ENCODE measurements around the gene ARHGEF3. TPM values are rescaled to one million over a fixed set of nuclear protein-coding genes. Genes with fewer than 3 reads are reported as not detected.
"Not testable (repeated sequence)": the region's sequence is repeated elsewhere in the genome, so short reads cannot be mapped to it uniquely, and the experiment has no call there.

ARHGEF3 gene
- total RNA-seq, 1 donor from 2014 or later, result 9.9 TPM

GRCh38 chr3:56772952-56773938 lies 28.5 kb downstream of the ARHGEF3 start:
- DNase-seq (ENCODE audit: low spot score), result no peak

DNA sequence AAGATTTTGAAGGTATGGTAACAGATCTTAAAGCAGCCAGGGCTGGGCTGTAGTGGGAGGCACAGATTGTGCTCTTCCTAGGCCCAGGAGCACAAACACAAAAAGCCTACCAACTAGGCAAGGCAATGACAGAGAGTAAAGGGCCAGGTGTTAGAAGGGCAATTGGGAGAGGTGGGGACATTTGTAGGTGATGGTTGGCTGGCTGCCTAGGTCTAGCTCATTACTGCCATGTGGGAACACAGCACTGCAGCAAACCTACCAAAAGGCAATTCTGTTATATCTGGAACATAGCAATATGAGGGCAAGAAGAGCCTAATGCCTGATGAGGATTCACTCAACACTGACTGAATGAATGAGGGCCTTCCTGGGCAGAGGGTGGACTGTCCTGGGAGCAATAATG lies 30.4 kb downstream of the ARHGEF3 start:
- no peak for DNase-seq (ENCODE audit: low spot score)

DNA sequence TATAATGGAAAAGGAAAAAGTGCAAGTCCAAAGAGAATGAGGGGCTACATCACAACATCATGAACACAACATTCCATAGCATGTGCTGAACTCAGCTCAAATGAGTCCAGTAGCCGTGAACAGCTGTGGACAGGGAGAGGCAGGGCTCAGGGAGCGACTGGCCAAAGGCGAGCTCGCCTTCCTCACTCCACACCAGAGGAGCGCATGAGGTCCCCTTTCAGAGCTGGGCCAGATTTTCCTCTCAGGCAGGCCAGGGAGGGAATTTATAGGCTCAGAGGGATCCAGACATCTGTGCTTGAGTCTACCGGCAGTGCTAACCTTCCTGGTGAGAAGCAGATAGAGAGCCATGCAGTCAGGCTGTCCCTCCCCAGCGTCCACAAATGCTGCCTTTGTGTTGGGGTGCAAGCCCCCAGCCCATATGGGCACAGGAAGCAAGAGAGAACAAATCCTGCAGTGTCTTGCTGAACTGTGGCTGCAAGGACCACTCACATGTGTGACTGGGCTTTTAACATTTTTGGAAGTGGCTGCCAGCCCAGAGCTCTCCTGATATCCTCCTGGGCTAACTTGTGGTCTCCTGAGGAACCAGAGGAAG lies 32.5 kb downstream of the ARHGEF3 start:
- DNase-seq (ENCODE audit: low spot score), result peak; percentile 25

- peak; percentile 71 for DNase-seq (ENCODE audit: low spot score)
Measured at GRCh38 chr3:56764904-56765547, 36.7 kb downstream of the ARHGEF3 start.

DNA sequence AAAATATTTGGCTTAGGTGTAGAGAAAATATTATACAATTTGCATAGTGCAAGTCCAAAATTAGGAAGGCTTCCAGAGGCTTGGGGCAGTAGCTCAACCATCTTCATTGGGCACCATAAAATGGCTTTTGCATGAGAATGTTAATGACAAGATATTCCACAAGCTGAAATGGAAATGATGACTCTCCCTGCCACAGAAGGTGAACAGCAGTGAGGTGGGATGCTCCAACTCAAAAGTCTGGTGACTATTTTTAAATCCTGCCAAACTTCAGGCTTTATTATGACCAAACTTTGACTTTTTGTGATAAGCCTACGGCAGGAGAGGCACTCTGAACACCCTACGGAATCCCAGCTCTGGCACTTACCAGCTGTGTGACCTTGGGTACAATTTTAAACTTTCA lies 37.6 kb downstream of the ARHGEF3 start:
- DNase-seq (ENCODE audit: low spot score), result no peak

DNA sequence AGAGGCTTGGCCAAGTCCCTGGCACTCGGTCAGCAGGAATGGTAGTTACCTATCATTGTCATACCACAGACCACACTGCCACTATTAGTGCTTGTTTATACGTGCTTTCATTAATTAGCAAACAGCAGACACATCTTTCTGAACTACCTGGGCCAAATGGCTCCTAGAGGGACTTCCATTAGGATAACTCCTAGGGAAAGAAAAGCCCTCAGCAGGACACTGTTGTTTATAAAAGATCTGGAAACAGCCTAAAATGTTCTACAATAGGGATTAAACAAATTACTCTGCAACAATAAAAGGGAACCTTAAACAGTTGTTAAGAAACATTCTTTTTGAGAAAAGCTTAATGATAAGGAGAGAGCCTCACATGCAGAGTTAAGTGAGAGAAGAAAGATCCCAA lies 38.5 kb downstream of the ARHGEF3 start:
- DNase-seq (ENCODE audit: low spot score), result no peak

- DNase-seq (ENCODE audit: low spot score), result no peak
Measured at GRCh38 chr3:56762718-56763117, 39.0 kb downstream of the ARHGEF3 start.

GRCh38 chr3:56761887-56762651 lies 39.7 kb downstream of the ARHGEF3 start:
- DNase-seq (ENCODE audit: low spot score), result no peak

- DNase-seq (ENCODE audit: low spot score), result no peak
Measured at GRCh38 chr3:56761023-56761422, 40.7 kb downstream of the ARHGEF3 start.

DNA sequence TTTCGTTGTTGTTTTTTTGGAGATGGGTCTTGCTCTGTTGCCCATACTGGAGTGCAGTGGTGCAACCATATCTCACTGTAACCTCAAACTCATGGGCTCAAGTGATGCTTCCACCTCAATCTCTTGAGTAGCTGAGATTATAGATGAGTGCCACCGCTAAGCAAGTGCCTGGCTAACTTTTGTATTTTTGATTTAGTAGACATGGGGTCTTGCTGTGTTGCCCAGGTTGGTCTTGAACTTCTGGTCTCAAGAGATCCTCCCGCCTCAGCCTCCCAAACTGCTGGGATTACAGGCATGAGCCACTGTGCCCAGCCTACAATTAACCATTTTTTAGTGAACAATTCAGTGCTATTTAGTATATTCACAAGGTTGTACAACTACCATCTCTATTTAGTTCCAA lies 42.2 kb downstream of the ARHGEF3 start:
- no peak for DNase-seq (ENCODE audit: low spot score)

DNA sequence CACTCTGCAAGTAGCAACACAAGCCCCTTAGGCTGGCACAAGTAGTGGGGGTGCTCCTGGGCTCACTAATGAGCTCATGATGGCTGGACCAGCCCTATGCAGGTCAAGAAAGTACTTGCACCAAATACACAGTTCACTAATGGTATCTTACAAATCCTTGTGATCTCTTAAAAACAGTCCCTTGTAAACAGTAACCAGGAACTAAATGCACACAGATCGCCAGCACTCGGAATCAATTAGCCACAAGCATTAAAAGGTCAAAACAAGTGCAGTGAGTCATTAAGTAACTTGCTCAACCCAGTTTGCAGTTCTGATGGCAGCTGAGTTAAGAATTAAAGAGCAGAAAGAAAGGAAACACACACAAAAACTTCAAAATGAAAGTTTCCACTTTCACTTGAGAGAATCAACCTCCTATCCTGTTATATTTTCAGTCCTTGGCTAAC lies 43.2 kb downstream of the ARHGEF3 start:
- DNase-seq (ENCODE audit: low spot score), result peak; percentile 49

GRCh38 chr3:56758042-56758441 lies 43.7 kb downstream of the ARHGEF3 start:
- DNase-seq (ENCODE audit: low spot score), result not testable (repeated sequence)

GRCh38 chr3:56754741-56755417 lies 46.9 kb downstream of the ARHGEF3 start:
- no peak for DNase-seq (ENCODE audit: low spot score)

GRCh38 chr3:56753206-56753820 lies 48.4 kb downstream of the ARHGEF3 start:
- no peak for DNase-seq (ENCODE audit: low spot score)

- peak; percentile 63 for DNase-seq (ENCODE audit: low spot score)
Measured at GRCh38 chr3:56751056-56751707, 50.6 kb downstream of the ARHGEF3 start.

DNA sequence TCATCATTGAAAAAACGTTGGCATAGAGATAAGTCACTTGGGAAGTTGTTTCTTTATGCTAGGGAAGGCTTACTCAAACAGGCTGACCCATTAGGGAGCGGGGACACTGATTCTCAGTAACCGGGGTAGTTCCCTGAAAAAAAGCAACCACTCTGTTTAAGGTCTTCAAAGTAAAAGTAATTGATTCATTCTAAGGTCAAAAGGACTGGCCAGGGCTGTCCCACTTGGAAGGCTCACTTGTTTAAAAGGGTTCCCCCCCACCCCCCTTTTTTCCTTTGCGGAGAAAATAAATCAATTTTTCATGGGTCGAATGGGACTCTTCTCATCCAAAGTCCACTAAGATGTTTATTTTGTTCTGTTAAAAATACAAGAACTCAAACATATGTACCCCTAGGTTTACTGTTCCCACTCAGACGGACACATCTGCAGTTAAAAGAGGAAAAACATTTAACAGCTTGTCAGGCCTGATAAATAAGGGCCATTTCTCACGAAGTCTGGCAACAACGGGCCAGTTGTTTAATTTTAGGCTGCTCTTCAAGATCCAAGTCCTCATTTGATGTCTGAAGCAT lies 53.0 kb downstream of the ARHGEF3 start:
- no peak for DNase-seq (ENCODE audit: low spot score)

GRCh38 chr3:56747150-56747549 lies 54.6 kb downstream of the ARHGEF3 start:
- DNase-seq (ENCODE audit: low spot score), result no peak

DNA sequence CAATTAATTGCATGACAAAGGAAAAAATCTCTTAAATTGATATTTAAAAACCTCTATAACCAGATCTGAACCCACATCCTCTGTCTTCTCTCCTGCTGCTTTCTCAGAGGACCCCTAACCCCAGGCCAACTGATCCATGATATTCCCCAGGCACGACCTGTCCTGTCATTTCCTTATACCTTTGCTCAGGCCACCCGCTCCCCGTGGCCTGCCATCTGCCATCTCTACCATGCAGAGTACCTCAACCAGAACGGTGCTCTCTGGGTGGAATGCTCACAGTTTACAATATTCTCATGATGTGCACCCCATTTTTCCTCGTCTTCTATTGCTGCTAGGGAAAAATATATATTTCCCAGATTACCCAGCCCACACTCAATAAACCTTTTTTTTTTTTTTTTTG lies 57.7 kb downstream of the ARHGEF3 start:
- no peak for DNase-seq (ENCODE audit: low spot score)

DNA sequence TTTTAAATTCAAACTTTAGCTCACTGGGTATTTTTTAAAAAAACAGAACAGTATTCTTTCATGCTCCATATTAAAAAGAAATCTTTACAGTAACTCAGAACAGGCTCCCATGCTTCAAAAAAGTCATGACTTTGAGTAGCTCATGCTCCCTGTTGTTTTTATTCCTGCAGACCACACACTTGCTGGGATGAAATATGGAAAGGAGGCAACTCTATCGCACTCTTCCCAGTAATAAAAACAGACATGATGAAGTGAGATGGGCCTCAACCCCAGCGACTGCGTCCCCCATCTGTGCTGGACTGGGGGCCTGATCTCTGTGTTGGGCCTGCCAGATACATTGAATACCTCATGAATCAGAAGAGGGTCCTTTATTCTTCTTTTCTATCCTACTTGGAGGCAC lies 58.9 kb downstream of the ARHGEF3 start:
- DNase-seq (ENCODE audit: low spot score), result no peak

DNA sequence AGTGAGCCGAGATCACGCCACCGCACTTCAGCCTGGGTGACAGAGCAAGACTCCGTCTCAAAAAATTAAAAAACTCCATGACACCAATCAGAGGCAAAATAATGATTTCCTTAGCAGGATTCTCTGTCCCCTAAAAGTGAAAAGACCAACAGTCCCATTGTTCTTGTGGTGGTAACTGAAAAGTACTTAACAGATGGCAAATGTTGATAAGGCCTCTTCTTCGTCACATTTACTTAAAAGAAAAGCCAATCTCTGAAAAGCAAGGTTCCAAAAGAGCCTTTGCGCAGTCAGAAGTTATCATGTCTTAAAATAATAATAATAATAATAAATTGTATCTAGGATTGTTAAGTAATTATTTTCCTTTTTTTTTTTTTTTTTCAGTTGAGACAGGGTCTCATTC lies 62.7 kb downstream of the ARHGEF3 start:
- no peak for DNase-seq (ENCODE audit: low spot score)
